Endodermal cell (in vitro differentiated cells): Measurements from ENCODE around the gene KIF12. TPM values are rescaled to one million over a fixed set of nuclear protein-coding genes. Genes with fewer than 3 reads are reported as not detected.

ENCODE experiments used
- DNase-seq: peaks from one replicate; pipeline ENCODE4 v3.0.0-alpha.2; 2017
- H3K27ac ChIP-seq: 2 replicates; pipeline ENCODE4 v1.5.1; 2013; ENCODE audit warnings: mild to moderate bottlenecking, low read depth, low read length, moderate library complexity
- H3K27me3 ChIP-seq: 2 replicates; pipeline ENCODE4 v1.6.1; 2013; ENCODE audit warnings: mild to moderate bottlenecking, low read length, moderate library complexity; ENCODE audit not compliant: insufficient read depth, control insufficient read depth, poor library complexity, severe bottlenecking
- H3K36me3 ChIP-seq: 2 replicates; pipeline ENCODE4 v1.7.0; 2013; ENCODE audit warnings: mild to moderate bottlenecking, low read length, moderate library complexity; ENCODE audit not compliant: control insufficient read depth, insufficient read depth
- H3K4me1 ChIP-seq: one replicate; pipeline ENCODE4 v1.7.0; 2013; ENCODE audit warnings: low read length; ENCODE audit not compliant: control insufficient read depth, insufficient read depth
- H3K4me3 ChIP-seq: 2 replicates; pipeline ENCODE4 v1.5.1; 2013; ENCODE audit warnings: mild to moderate bottlenecking, low read length, moderate library complexity
- H3K9ac ChIP-seq: 2 replicates; pipeline ENCODE4 v1.6.1; 2013; ENCODE audit warnings: mild to moderate bottlenecking, low read length, moderate library complexity; ENCODE audit not compliant: poor library complexity, severe bottlenecking; ENCODE audit errors: extremely low read depth
- H3K9me3 ChIP-seq: 2 replicates; pipeline ENCODE4 v1.6.1; 2013; ENCODE audit warnings: mild to moderate bottlenecking, low read length, moderate library complexity; ENCODE audit not compliant: control insufficient read depth
- H3K27ac Mint-ChIP-seq: 2 replicates; pipeline ENCODE4 v1.8.0; 2020; ENCODE audit warnings: mixed read lengths
- H3K27me3 Mint-ChIP-seq: 2 replicates; pipeline ENCODE4 v1.8.0; 2021; ENCODE audit warnings: mild to moderate bottlenecking, mixed read lengths; ENCODE audit not compliant: insufficient read depth
- H3K36me3 Mint-ChIP-seq: 2 replicates; pipeline ENCODE4 v1.8.0; 2020; ENCODE audit warnings: low read depth, mixed read lengths
- H3K4me1 Mint-ChIP-seq: 2 replicates; pipeline ENCODE4 v1.8.0; 2020; ENCODE audit warnings: mixed read lengths
- H3K4me3 Mint-ChIP-seq: 2 replicates; pipeline ENCODE4 v1.8.0; 2020; ENCODE audit warnings: mild to moderate bottlenecking, moderate library complexity, mixed read lengths
- H3K9me3 Mint-ChIP-seq: 2 replicates; pipeline ENCODE4 v1.8.0; 2020; ENCODE audit warnings: mild to moderate bottlenecking, mixed read lengths
- WGBS, 2 experiments: methylation state at CpG; one replicate each; pipeline versions ENCODE4 v1.1.5 to v1.1.7; 2013; ENCODE audit warnings: missing lambda C conversion rate in 2 of 2, mixed read lengths in 1 of 2; ENCODE audit not compliant: insufficient coverage in 1 of 2, insufficient read length in 1 of 2; 5-methylcytosine and 5-hydroxymethylcytosine counted together
- total RNA-seq, 2 donors: library from RNA; stranded (reverse); fragmentation: NEBNext Ultra II Directional in 1 of 2; extraction: Animal tissue kit (Norgen Biotek cat#: 25700) in 1 of 2; gene quantifications; 2 replicates in 1 of 2; 3 replicates in 1 of 2; pipeline ENCODE4 v1.2.1, GENCODE V29; 2021
- TF ChIP-seq, protein P1 (sequence below): fragments of 200-600 bp; sonication (generic); conservative IDR thresholded peaks from 2 replicates; pipeline ENCODE4 v1.5.0; 2021; ENCODE audit warnings: antibody characterized with exemption, mild to moderate bottlenecking

Gene KIF12
- total RNA-seq, 2 donors from 2014 or later, result 11.4 to 16.3 TPM

DNA sequence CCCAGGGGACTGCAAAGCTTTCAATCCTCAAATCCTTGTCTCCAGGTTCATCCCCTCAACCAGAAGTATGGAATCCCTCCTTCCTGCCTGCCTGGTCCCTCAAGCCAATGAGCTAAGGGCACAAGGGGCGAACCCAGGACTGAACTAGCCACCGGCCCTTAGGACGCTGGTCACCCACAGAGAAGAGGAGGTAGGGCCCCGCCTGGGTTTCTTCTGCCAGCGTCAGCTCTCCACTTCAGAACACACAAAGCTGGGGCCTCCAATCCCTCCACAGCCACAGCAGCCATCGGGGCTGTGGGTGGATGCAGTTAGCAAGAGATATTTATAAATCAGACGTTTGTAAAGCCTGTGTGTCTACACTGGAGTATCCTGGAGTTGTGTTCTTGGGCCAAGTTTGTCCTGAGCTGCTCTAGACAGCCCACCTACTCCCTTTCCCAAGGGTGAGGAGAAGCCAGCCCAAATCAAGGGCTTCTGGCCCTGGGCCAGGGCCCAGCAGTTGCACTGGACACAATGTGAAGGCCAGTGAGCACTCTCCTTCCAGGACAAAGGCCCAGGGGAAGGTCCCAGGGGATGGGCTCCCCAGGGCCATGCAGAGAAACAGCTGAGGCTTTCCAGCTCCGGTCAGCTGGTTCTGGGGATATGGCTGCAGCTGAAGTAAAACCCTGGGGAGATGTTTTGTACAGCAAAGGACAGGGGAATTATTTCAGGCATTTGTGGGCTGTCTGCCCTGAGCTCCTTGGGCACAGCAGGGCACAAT lies 39.9 kb downstream of the KIF12 start:
- Histone ChIP-seq H3K27ac (peak overlapping the region; percentile 39), H3K4me3 (no peak overlapping the region), H3K9me3 (no peaks in the 10 kb centered on the region), H3K9ac (no peak overlapping the region), H3K27me3 (no peaks in the 10 kb centered on the region), H3K4me1 (peaks cover 2% of the 10 kb centered on the region), H3K36me3 (no peaks in the 10 kb centered on the region)
- Mint-ChIP-seq H3K4me3 (no peak overlapping the region), H3K36me3 (no peaks in the 10 kb centered on the region), H3K4me1 (peaks cover 28% of the 10 kb centered on the region), H3K27ac (no peak overlapping the region), H3K27me3 (peaks cover 4% of the 10 kb centered on the region), H3K9me3 (no peaks in the 10 kb centered on the region)
- peak; percentile 39 for DNase-seq
- 87% methylated on average over 8 of the region's 8 CpGs; no CpG with 5 or more reads in 1 of the 2 experiments for WGBS, 2 experiments
- TF ChIP-seq, protein P1, sequence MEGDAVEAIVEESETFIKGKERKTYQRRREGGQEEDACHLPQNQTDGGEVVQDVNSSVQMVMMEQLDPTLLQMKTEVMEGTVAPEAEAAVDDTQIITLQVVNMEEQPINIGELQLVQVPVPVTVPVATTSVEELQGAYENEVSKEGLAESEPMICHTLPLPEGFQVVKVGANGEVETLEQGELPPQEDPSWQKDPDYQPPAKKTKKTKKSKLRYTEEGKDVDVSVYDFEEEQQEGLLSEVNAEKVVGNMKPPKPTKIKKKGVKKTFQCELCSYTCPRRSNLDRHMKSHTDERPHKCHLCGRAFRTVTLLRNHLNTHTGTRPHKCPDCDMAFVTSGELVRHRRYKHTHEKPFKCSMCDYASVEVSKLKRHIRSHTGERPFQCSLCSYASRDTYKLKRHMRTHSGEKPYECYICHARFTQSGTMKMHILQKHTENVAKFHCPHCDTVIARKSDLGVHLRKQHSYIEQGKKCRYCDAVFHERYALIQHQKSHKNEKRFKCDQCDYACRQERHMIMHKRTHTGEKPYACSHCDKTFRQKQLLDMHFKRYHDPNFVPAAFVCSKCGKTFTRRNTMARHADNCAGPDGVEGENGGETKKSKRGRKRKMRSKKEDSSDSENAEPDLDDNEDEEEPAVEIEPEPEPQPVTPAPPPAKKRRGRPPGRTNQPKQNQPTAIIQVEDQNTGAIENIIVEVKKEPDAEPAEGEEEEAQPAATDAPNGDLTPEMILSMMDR, result no peak

DNA sequence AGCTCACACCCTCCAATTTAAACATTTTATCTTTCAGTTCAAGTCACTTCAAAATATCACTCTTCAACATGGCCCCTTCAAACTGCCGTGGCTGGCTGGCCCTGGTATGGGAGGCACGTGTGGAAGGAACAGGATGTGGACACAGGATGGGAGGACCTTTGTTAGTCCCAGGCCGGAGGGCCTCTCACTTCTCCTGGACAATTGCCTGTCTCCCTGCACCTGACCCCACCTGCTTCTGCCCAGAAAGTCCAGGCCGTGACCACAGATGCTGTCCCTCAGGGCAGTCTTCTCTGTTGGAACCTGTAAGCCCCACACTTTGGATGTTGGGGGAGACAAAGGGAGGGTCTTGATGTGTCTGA lies 40.4 kb downstream of the KIF12 start:
- Histone ChIP-seq H3K27ac (no peak overlapping the region), H3K36me3 (no peaks in the 10 kb centered on the region), H3K4me1 (peaks cover 2% of the 10 kb centered on the region), H3K4me3 (no peak overlapping the region), H3K27me3 (no peaks in the 10 kb centered on the region), H3K9me3 (no peaks in the 10 kb centered on the region), H3K9ac (no peak overlapping the region)
- DNase-seq, result peak; percentile 28
- Mint-ChIP-seq H3K4me3 (no peak overlapping the region), H3K27ac (no peak overlapping the region), H3K4me1 (peaks cover 28% of the 10 kb centered on the region), H3K9me3 (no peaks in the 10 kb centered on the region), H3K27me3 (peaks cover 4% of the 10 kb centered on the region), H3K36me3 (no peaks in the 10 kb centered on the region)
- 95 to 100% methylated on average over 1 to 4 of the region's 4 CpGs for WGBS, 2 experiments
- TF ChIP-seq, protein P1, result no peak

DNA sequence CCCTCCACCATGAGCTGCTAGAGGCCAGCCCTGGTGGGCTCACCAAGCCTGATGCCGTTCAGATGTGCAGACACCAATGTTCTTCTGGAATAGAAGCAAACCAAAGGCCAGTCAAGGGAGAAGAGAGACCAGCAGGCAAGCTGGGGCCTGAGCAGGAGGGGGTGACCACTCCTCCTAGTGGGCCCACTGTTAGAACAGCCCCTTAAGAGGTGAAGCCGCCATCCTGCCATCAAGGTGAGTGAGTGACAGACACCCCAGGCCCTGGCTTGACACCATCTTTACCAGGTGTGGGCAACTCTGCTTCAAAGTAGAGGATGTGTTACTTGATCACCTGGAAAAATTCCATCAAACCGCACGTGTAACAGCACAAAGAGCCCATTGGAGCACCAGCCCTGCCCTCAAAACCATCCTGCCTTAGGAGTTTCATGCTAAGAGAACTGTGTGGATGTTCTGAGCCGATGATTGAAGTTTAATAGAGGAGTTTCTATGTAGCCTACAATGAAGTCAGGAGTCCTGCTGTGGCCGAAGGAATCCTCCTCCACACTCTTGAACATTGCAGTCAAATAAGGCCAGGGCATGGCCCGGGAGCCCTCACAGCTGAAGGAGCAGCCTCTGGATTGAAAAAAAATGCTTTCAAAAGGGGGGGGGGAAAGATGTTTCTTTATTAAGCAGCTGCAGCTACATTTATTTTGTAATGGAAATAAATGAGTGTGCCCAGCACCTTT lies 41.8 kb downstream of the KIF12 start:
- Mint-ChIP-seq H3K27ac (no peak overlapping the region), H3K36me3 (peaks cover 4% of the 10 kb centered on the region), H3K27me3 (no peaks in the 10 kb centered on the region), H3K9me3 (no peaks in the 10 kb centered on the region), H3K4me1 (peaks cover 24% of the 10 kb centered on the region), H3K4me3 (no peak overlapping the region)
- 70 to 90% methylated on average over 6 to 7 of the region's 7 CpGs for WGBS, 2 experiments
- no peaks in the 10 kb centered on the region for H3K36me3 ChIP-seq
- TF ChIP-seq, protein P1, result no peak
- no peak overlapping the region for H3K27ac ChIP-seq
- DNase-seq, result peak; percentile 38
- H3K9me3 ChIP-seq, result no peaks in the 10 kb centered on the region
- H3K4me3 ChIP-seq, result no peak overlapping the region
- peaks cover 2% of the 10 kb centered on the region for H3K4me1 ChIP-seq
- H3K27me3 ChIP-seq, result no peaks in the 10 kb centered on the region
- no peak overlapping the region for H3K9ac ChIP-seq
